Activated CD4-positive, alpha-beta T cell treated with anti-CD3 and anti-CD28 coated beads, Interleukin-2, amount 50 U/mL, for 16 hours (primary cell): ENCODE results near the gene SMG6.
A peak's percentile ranks its signal among the peaks of the same experiment; 100 is the strongest.
"Not testable (repeated sequence)": the region's sequence is repeated elsewhere in the genome, so short reads cannot be mapped to it uniquely, and the experiment has no call there.

ENCODE experiments used
- DNase-seq: peaks from one replicate; pipeline ENCODE4 v3.0.0-alpha.2; 2020

Gene SMG6

GRCh38 chr17:2303204-2304188, at the start of gene SMG6, which contains the start of gene SRR:
TSS of gene SMG6 (minus strand) at chr17:2303785. CDS start at chr17:2303720, 65 bp downstream.
TSS of gene SRR (plus strand) at chr17:2303950. CDS start at chr17:2315561, 11,611 bp downstream.
- peak; percentile 94 for DNase-seq

GRCh38 chr17:2351269-2351668, 47.7 kb upstream of the SMG6 start:
- no peak for DNase-seq

- no peak for DNase-seq
Measured at GRCh38 chr17:2347805-2348685, 44.5 kb upstream of the SMG6 start.

- no peak for DNase-seq
Measured at GRCh38 chr17:2346475-2346874, 42.9 kb upstream of the SMG6 start.

- no peak for DNase-seq
Measured at GRCh38 chr17:2344528-2344927, 40.9 kb upstream of the SMG6 start.

- no peak for DNase-seq
Measured at GRCh38 chr17:2343421-2343820, 39.8 kb upstream of the SMG6 start.

- DNase-seq: no peak
Measured at GRCh38 chr17:2338315-2338657, 34.7 kb upstream of the SMG6 start.

GRCh38 chr17:2337544-2338314, 34.1 kb upstream of the SMG6 start:
- DNase-seq: peak; percentile 44

- DNase-seq: peak; percentile 60
Measured at GRCh38 chr17:2336852-2337543, 33.4 kb upstream of the SMG6 start, which contains the start of gene SGSM2. TSS of gene SGSM2 (plus strand) at chr17:2337501. CDS start at chr17:2337689, 188 bp downstream.

- DNase-seq: peak; percentile 94
Measured at GRCh38 chr17:2336215-2336851, 32.7 kb upstream of the SMG6 start, which contains the start of gene TSR1. TSS of gene TSR1 (minus strand) at chr17:2336457. CDS start at chr17:2336427, 30 bp downstream.

- DNase-seq: no peak
Measured at GRCh38 chr17:2335726-2336214, 32.2 kb upstream of the SMG6 start.

- DNase-seq: no peak
Measured at GRCh38 chr17:2331303-2331702, 27.7 kb upstream of the SMG6 start.

GRCh38 chr17:2323629-2324314, 20.2 kb upstream of the SMG6 start:
- DNase-seq: no peak

GRCh38 chr17:2321399-2321798, 17.8 kb upstream of the SMG6 start:
- no peak for DNase-seq

- no peak for DNase-seq
Measured at GRCh38 chr17:2319051-2319450, 15.5 kb upstream of the SMG6 start.

- no peak for DNase-seq
Measured at GRCh38 chr17:2317796-2318195, 14.2 kb upstream of the SMG6 start.

GRCh38 chr17:2316916-2317205, 13.3 kb upstream of the SMG6 start:
- DNase-seq: not testable (repeated sequence)

GRCh38 chr17:2312736-2313135, 9.2 kb upstream of the SMG6 start:
- no peak for DNase-seq

GRCh38 chr17:2309338-2310154, 6.0 kb upstream of the SMG6 start:
- no peak for DNase-seq

GRCh38 chr17:2304931-2305330, 1.3 kb upstream of the SMG6 start:
- no peak for DNase-seq
